ENCODE data around the gene AIFM1.

- TF ChIP-seq CTCF (IDR thresholded peaks at IDR 0.05) (no peak), NR3C1 (IDR thresholded peaks at IDR 0.05) (no peak), FOSB (CRISPR knock-in tag; IDR thresholded peaks at IDR 0.05) (no peak), SMC3 (IDR thresholded peaks at IDR 0.05) (no peak), MAZ (IDR thresholded peaks at IDR 0.05; ENCODE audit: borderline replicate concordance, low read depth, low read length) (no peak), ELK1 (IDR thresholded peaks at IDR 0.05; ENCODE audit: low read depth, low read length) (no peak)
These were observed 28.7 kb downstream of the AIFM1 start for GRCh38 chrX:130136961-130137360.

All from A549 (cell line).